Prostate gland (tissue), 2 donors: ENCODE measurements around the gene PDE4D. TPM values are rescaled to one million over a fixed set of nuclear protein-coding genes. Genes with fewer than 3 reads are reported as not detected.

Source experiments
- DNase-seq: peaks from one replicate; pipeline ENCODE4 v3.0.0-alpha.2; 2019; ENCODE audit warnings: low spot score
- H3K27ac ChIP-seq, 2 donors: fragments of 200-600 bp; sonication (generic); 2 replicates each; pipeline ENCODE4 v1.5.1; 2017 to 2019
- H3K27me3 ChIP-seq: fragments of 200-600 bp; sonication (generic); replicated peaks from 2 replicates; pipeline ENCODE4 v1.5.1; 2019; ENCODE audit not compliant: insufficient read depth
- H3K36me3 ChIP-seq, 2 donors: fragments of 200-600 bp; sonication (generic); 1 replicate in 1 of 2; 2 replicates in 1 of 2; pipeline versions ENCODE4 v1.5.1 to v1.8.1; 2017 to 2019
- H3K4me1 ChIP-seq: fragments of 200-600 bp; sonication (generic); replicated peaks from 2 replicates; pipeline ENCODE4 v1.5.1; 2019
- H3K4me3 ChIP-seq, 2 donors: fragments of 200-600 bp; sonication (generic); 2 replicates each; pipeline ENCODE4 v1.5.1; 2017 to 2019
- H3K9me3 ChIP-seq: fragments of 200-600 bp; sonication (generic); 2 replicates; pipeline ENCODE4 v1.5.1; 2017
- POLR2A ChIP-seq: fragments of 450-650 bp; IDR thresholded peaks from one replicate; pipeline ENCODE4 v1.6.1; 2016; ENCODE audit warnings: antibody characterized with exemption, mild to moderate bottlenecking
- POLR2AphosphoS5 ChIP-seq: sonication (generic); formaldehyde crosslinking; IDR thresholded peaks from one replicate; pipeline ENCODE4 v1.6.1; 2017; ENCODE audit warnings: antibody characterized with exemption
- WGBS: methylation state at CpG from one replicate; pipeline ENCODE4 v1.1.5; 2018; 5-methylcytosine and 5-hydroxymethylcytosine counted together
- intact Hi-C: fragments of 100-400 bp; cut with DNase I; formaldehyde crosslinking; loops from one replicate; pipeline ENCODE4 v1.14.2; 2022
- total RNA-seq, 2 donors: library from RNA; depleted of rRNA; stranded (reverse); fragments of >200 nt; gene quantifications; one replicate each; pipeline ENCODE4 v1.1.0, GENCODE V29; 2016
- TF ChIP-seq, protein P1 (sequence below), 4 experiments: fragments of 200-600 bp in 2 of 4; fragments of 450-650 bp in 2 of 4; sonication (generic) in 2 of 4; IDR thresholded peaks; 1 replicate in 3 of 4; 2 replicates in 1 of 4; pipeline ENCODE4 v1.5.1; 2016 to 2019; ENCODE audit warnings: antibody characterized with exemption in 4 of 4, mild to moderate bottlenecking in 2 of 4, moderate library complexity in 2 of 4

The PDE4D gene
- total RNA-seq, 2 donors from 2014 or later, result 64.2 to 75.6 TPM

DNA sequence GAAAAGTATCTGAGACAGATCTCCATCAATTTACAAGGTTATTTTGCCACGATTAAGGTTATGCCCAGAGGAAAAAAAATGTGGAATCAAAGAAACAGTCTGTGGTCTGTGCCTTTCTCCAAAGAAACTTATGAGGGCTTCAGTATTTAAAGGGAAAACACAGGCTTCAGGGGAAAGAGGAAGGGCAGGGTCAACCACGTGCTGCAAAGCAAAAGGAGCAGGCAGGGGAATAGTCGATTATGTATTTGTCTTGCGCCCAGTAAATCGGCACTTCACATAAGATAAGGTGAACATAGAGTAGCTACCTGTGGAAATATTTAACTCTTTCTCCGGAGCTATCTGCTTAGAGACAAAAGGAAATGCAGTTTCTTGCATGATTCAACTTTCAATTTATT, 967.0 kb downstream of the PDE4D start:
- no peak for DNase-seq
- H3K27ac ChIP-seq, result no peak overlapping the region

GRCh38 chr5:58925627-58926540, 967.6 kb downstream of the PDE4D start:
- Histone ChIP-seq H3K27ac (no peak overlapping the region), H3K36me3 (no peaks in the 10 kb centered on the region)
- intact Hi-C loops, result no loop called here

More for the DNA sequence above, 967.0 kb downstream of the PDE4D start:
- Histone ChIP-seq H3K4me1 (no peaks in the 10 kb centered on the region), H3K4me3 (no peak overlapping the region), H3K27me3 (no peaks in the 10 kb centered on the region), H3K9me3 (no peaks in the 10 kb centered on the region), H3K36me3 (no peaks in the 10 kb centered on the region)
- intact Hi-C loops, result no loop called here
- WGBS, result 28% methylated on average over 6 of the region's 6 CpGs
- no peak for TF ChIP-seq POLR2AphosphoS5
- no peak for TF ChIP-seq POLR2A
- TF ChIP-seq, protein P1, sequence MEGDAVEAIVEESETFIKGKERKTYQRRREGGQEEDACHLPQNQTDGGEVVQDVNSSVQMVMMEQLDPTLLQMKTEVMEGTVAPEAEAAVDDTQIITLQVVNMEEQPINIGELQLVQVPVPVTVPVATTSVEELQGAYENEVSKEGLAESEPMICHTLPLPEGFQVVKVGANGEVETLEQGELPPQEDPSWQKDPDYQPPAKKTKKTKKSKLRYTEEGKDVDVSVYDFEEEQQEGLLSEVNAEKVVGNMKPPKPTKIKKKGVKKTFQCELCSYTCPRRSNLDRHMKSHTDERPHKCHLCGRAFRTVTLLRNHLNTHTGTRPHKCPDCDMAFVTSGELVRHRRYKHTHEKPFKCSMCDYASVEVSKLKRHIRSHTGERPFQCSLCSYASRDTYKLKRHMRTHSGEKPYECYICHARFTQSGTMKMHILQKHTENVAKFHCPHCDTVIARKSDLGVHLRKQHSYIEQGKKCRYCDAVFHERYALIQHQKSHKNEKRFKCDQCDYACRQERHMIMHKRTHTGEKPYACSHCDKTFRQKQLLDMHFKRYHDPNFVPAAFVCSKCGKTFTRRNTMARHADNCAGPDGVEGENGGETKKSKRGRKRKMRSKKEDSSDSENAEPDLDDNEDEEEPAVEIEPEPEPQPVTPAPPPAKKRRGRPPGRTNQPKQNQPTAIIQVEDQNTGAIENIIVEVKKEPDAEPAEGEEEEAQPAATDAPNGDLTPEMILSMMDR (IDR thresholded peaks at IDR 0.05), result no peak

GRCh38 chr5:58924306-58924705, 969.2 kb downstream of the PDE4D start:
- H3K36me3 ChIP-seq, result no peaks in the 10 kb centered on the region
- H3K4me3 ChIP-seq, result no peak overlapping the region
- WGBS, result 75% methylated on average over 5 of the region's 5 CpGs
- H3K27ac ChIP-seq, result no peak overlapping the region
- intact Hi-C loops, result no loop called here
- no peaks in the 10 kb centered on the region for H3K9me3 ChIP-seq
- DNase-seq, result no peak
- TF ChIP-seq POLR2A (no peak), POLR2AphosphoS5 (no peak)
- TF ChIP-seq, protein P1 (IDR thresholded peaks at IDR 0.05), result no peak
- no peaks in the 10 kb centered on the region for H3K4me1 ChIP-seq
- no peaks in the 10 kb centered on the region for H3K27me3 ChIP-seq

More at GRCh38 chr5:58925627-58926540, 967.6 kb downstream of the PDE4D start:
- no peaks in the 10 kb centered on the region for H3K4me1 ChIP-seq
- DNase-seq, result no peak
- no peak overlapping the region for H3K4me3 ChIP-seq
- no peaks in the 10 kb centered on the region for H3K9me3 ChIP-seq
- no peaks in the 10 kb centered on the region for H3K27me3 ChIP-seq
- TF ChIP-seq POLR2AphosphoS5 (no peak), POLR2A (no peak)
- TF ChIP-seq, protein P1 (IDR thresholded peaks at IDR 0.05), result no peak
- 47% methylated on average over 5 of the region's 5 CpGs for WGBS

DNA sequence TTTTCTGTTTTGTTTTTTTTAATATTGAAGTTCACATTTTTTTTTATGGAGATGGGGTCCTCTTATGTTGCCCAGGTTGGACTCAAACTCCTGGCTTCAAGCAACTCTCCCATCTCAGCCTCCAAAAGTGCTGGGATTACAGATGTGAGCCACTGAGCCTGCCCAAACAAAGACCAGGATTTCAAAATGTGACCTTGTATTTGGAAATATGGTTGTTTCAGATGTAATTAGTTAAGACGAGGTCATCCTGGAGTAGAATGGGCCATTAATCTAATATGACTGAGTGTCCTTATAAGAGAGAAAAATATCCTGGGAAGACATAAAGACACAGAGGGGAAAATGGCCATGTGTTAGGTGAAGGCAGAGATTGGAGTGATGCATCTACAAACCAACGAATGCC, 970.2 kb downstream of the PDE4D start:
- intact Hi-C loops, result no loop called here
- WGBS, result 72% methylated on average over 2 of the region's 2 CpGs
- no peak for DNase-seq
- H3K27me3 ChIP-seq, result no peaks in the 10 kb centered on the region
- no peaks in the 10 kb centered on the region for H3K36me3 ChIP-seq
- H3K27ac ChIP-seq, result peak overlapping the region; percentile 74 to 77
- no peaks in the 10 kb centered on the region for H3K4me1 ChIP-seq
- no peak overlapping the region for H3K4me3 ChIP-seq
- no peaks in the 10 kb centered on the region for H3K9me3 ChIP-seq
- no peak for TF ChIP-seq POLR2AphosphoS5
- TF ChIP-seq, protein P1 (IDR thresholded peaks at IDR 0.05), result no peak
